Measurements from ENCODE around the gene PPP1R18.
A peak's percentile ranks its signal among the peaks of the same experiment; 100 is the strongest.
"Not testable (repeated sequence)": the region's sequence is repeated elsewhere in the genome, so short reads cannot be mapped to it uniquely, and the experiment has no call there.

Gene PPP1R18

DNA sequence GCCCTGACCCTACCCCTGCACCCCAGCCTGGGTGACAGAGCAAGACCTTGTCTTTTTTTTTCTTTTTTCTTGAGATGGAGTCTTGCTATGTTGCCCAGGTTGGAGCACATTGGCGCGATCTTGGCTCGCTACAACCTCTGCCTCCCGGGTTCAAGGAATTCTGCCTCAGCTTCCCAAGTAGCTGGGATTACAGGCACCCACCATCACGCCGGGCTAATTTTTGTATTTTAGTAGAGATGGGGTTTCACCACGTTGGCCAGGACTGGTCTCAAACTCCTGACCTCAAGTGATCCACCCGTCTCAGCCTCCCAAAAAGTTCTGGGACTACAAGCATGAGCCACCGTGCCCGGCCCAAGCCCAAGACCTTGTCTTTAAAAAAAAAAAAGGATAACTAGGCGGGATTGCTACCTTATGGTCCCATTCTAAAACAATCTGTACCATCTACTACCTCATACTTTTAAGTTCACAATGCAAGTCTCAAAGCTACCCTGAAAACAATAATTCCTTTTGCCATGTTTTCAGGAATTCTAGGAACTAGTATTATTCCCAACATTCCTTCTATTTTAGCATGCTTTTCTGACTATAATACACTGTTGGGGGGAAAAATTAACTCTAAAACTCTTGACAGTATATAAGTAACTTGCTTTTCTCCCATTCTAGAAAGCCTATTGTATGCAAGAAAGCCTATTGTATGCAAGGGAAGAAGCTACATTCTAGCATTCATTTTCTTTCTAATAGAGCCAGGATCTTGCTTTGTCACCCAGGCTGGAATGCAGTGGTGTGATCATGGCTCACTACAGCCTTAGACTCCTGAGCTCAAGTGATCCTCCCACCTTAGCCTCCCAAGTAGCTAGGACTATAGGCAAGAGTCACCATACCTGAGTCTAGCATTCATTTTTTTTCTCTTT, 40.3 kb upstream of the PPP1R18 start:
- in situ Hi-C loops (cut with MboI; ENCODE audit: low pct_unique_long_range_greater_than_20kb, low sequenced_read_pairs, unreplicated experiment): loop anchor here (5.0 kb wide), 1 partner anchor 44 kb away; no protein-coding TSS in a partner anchor
- no peak for DNase-seq (ENCODE audit: low spot score)
- TF ChIP-seq, protein P1, sequence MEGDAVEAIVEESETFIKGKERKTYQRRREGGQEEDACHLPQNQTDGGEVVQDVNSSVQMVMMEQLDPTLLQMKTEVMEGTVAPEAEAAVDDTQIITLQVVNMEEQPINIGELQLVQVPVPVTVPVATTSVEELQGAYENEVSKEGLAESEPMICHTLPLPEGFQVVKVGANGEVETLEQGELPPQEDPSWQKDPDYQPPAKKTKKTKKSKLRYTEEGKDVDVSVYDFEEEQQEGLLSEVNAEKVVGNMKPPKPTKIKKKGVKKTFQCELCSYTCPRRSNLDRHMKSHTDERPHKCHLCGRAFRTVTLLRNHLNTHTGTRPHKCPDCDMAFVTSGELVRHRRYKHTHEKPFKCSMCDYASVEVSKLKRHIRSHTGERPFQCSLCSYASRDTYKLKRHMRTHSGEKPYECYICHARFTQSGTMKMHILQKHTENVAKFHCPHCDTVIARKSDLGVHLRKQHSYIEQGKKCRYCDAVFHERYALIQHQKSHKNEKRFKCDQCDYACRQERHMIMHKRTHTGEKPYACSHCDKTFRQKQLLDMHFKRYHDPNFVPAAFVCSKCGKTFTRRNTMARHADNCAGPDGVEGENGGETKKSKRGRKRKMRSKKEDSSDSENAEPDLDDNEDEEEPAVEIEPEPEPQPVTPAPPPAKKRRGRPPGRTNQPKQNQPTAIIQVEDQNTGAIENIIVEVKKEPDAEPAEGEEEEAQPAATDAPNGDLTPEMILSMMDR (IDR thresholded peaks at IDR 0.05; ENCODE audit: extremely low read depth, insufficient read depth, missing control alignments): no peak

DNA sequence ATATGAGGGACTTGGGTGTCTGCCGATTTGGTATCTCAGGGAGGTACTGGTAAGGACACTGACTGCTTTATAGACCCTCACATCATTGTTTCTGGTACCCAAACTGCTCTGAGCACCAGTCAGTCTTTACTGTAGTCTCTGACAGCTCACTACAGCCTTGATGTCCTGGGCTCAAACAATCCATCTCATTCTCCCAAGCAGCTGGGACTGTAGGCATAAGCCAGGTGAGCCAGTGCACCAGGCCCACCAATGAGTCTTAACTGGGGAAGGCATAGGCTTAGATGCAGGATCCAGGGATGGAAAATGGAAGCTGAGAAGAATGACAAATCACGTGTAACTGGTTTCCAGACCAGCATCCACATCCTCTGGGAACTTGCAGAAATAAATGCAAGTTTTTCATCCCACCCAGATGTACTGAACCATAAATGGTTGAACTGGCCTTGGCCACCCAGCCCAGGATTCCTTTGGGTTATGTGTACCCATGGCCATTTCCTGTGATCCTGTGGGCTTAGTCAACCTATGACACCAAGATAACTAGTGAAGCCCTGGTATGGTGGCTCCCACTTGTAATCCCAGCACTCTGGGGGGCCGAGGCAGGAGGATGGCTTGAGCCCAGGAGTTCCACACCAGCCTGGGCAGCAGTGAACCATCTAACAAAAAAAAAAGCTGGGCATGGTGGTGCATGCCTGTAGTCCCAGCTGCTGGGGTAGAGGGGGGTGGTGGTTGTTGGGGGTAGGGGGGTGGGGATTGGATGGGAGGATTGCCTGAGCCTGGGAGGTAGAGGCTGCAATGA, 39.5 kb upstream of the PPP1R18 start:
- no peak for DNase-seq (ENCODE audit: low spot score)
- TF ChIP-seq, protein P1 (IDR thresholded peaks at IDR 0.05; ENCODE audit: extremely low read depth, insufficient read depth, missing control alignments): no peak

DNA sequence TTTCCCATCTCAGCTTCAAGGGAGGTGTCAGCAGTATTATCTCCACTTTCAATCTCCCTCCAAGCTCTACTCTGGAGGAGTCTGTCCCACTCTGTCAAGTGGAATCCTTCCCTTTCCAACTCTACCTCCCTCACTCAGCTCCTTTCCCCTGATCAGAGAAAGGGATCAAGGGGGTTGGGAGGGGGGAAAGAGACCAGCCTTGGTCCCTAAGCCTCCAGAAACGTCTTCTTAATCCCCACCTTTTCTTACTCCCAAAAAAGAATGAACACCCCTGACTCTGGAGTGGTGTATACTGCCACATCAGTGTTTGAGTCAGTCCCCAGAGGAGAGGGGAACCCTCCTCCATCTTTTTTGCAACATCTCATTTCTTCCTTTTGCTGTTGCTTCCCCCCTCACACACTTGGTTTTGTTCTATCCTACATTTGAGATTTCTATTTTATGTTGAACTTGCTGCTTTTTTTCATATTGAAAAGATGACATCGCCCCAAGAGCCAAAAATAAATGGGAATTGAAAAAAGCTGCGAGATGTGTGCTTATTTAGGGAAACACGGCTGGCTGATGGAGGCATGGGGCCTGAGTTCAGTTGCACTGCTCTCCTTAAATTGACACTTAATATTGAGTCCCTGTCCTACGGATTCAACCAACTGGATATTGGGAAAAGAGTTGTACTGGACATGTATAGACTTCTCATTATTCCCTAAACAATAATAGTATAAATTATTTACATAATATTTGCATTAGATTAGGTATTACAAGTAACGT, 38.6 kb upstream of the PPP1R18 start:
- TF ChIP-seq, protein P1 (IDR thresholded peaks at IDR 0.05; ENCODE audit: extremely low read depth, insufficient read depth, missing control alignments): no peak
- in situ Hi-C loops (cut with MboI; ENCODE audit: low pct_unique_long_range_greater_than_20kb, low sequenced_read_pairs, unreplicated experiment): loop anchor here (5.0 kb wide), 1 partner anchor 43 kb away; no protein-coding TSS in a partner anchor
- no peak for DNase-seq (ENCODE audit: low spot score)

More for the DNA sequence above, 39.5 kb upstream of the PPP1R18 start:
- in situ Hi-C loops (cut with MboI; ENCODE audit: low pct_unique_long_range_greater_than_20kb, low sequenced_read_pairs, unreplicated experiment): loop anchor here (5.0 kb wide), 1 partner anchor 44 kb away; no protein-coding TSS in a partner anchor

DNA sequence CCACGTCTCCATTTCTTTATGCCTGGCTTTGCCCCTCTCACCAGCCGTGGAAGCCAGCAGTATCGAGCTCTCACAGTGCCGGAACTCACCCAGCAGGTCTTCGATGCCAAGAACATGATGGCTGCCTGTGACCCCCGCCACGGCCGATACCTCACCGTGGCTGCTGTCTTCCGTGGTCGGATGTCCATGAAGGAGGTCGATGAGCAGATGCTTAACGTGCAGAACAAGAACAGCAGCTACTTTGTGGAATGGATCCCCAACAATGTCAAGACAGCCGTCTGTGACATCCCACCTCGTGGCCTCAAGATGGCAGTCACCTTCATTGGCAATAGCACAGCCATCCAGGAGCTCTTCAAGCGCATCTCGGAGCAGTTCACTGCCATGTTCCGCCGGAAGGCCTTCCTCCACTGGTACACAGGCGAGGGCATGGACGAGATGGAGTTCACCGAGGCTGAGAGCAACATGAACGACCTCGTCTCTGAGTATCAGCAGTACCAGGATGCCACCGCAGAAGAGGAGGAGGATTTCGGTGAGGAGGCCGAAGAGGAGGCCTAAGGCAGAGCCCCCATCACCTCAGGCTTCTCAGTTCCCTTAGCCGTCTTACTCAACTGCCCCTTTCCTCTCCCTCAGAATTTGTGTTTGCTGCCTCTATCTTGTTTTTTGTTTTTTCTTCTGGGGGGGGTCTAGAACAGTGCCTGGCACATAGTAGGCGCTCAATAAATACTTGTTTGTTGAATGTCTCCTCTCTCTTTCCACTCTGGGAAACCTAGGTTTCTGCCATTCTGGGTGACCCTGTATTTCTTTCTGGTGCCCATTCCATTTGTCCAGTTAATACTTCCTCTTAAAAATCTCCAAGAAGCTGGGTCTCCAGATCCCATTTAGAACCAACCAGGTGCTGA, 37.6 kb upstream of the PPP1R18 start:
- in situ Hi-C loops (cut with MboI; ENCODE audit: low pct_unique_long_range_greater_than_20kb, low sequenced_read_pairs, unreplicated experiment); DNase-seq (ENCODE audit: low spot score): not testable (repeated sequence)

DNA sequence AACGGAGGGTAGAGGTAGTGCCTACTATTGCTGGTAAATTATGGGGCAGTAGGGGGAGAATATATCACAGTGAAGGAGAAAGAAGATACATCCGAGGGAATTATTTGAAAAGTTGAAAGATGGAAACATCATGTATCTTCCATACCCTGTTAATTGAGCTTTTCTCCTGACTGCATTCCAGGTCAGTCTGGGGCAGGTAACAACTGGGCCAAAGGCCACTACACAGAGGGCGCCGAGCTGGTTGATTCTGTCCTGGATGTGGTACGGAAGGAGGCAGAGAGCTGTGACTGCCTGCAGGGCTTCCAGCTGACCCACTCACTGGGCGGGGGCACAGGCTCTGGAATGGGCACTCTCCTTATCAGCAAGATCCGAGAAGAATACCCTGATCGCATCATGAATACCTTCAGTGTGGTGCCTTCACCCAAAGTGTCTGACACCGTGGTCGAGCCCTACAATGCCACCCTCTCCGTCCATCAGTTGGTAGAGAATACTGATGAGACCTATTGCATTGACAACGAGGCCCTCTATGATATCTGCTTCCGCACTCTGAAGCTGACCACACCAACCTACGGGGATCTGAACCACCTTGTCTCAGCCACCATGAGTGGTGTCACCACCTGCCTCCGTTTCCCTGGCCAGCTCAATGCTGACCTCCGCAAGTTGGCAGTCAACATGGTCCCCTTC, 36.9 kb upstream of the PPP1R18 start:
- in situ Hi-C loops (cut with MboI; ENCODE audit: low pct_unique_long_range_greater_than_20kb, low sequenced_read_pairs, unreplicated experiment); DNase-seq (ENCODE audit: low spot score): not testable (repeated sequence)

DNA sequence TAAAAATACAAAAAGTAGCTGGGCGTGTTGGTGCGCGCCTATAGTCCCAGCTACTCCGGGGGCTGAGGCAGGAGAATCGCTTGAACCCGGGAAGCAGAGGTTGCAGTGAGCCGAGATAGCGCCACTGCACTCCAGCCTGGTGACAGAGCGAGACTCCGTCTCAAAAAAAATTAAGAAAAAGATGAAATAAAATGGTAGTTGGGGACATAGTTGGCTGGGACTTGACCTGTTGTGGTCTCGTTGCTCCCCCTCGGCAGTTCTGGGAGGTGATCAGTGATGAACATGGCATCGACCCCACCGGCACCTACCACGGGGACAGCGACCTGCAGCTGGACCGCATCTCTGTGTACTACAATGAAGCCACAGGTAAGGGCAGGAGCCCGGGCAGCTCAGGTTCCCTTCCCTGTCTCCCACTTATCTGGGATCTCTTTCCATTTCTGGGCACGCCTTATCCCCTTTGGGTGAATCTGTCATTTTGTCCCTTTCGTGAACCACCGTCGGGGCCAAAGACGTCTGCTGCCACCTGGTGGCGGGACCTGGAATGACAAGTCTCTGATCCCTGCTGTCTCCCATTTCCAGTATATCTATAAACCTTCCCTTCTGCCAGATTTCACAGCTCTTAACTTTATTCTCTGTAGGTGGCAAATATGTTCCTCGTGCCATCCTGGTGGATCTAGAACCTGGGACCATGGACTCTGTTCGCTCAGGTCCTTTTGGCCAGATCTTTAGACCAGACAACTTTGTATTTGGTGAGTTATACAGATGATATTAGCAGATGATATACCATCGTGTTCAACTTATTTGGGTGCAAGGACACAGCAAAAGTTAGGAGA, 36.1 kb upstream of the PPP1R18 start:
- in situ Hi-C loops (cut with MboI; ENCODE audit: low pct_unique_long_range_greater_than_20kb, low sequenced_read_pairs, unreplicated experiment): no loop called here
- TF ChIP-seq, protein P1 (IDR thresholded peaks at IDR 0.05; ENCODE audit: extremely low read depth, insufficient read depth, missing control alignments): peak; percentile 92
- peak; percentile 63 for DNase-seq (ENCODE audit: low spot score)

DNA sequence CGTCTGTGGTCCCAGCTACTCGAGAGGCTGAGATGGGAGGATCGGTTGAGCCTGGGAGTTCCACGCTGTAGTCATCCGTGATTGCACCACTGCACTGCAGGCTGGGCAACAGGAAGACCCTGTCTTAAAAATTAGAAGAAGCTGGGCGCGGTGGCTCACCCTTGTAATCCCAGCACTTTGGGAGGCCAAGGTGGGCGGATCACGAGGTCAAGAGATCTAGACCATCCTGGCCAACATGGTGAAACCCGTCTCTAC, 35.5 kb upstream of the PPP1R18 start:
- in situ Hi-C loops (cut with MboI; ENCODE audit: low pct_unique_long_range_greater_than_20kb, low sequenced_read_pairs, unreplicated experiment); DNase-seq (ENCODE audit: low spot score): not testable (repeated sequence)
